Right forelimb (tissue), 1 donor: ENCODE measurements around the gene THSD4.
"Not testable (repeated sequence)": the region's sequence is repeated elsewhere in the genome, so short reads cannot be mapped to it uniquely, and the experiment has no call there.

ENCODE experiments used
- DNase-seq: peaks from one replicate; pipeline ENCODE4 v3.0.0-alpha.2; 2018

Gene THSD4

DNA sequence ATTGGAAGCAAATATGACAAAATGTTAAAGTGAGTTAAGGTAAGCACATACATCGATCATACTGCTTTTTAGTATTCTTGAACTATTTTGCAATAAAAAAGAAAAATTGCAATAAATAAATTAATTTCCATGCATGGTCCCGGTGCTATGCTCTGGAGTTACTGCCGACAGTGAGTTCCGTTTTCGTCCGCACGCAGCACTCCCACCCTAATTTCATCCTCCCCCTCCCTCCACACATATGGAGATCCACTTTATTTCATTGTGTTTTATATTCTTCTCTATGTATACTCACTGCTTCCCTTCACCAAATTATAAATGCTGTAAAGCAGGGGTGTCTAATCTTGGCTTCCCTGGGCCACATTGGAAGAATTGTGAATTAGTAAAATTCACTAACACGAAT, 247.3 kb downstream of the THSD4 start:
- no peak for DNase-seq

GRCh38 chr15:71362987-71363968, 248.0 kb downstream of the THSD4 start:
- DNase-seq: no peak

GRCh38 chr15:71364117-71364584, 248.9 kb downstream of the THSD4 start:
- DNase-seq: no peak

DNA sequence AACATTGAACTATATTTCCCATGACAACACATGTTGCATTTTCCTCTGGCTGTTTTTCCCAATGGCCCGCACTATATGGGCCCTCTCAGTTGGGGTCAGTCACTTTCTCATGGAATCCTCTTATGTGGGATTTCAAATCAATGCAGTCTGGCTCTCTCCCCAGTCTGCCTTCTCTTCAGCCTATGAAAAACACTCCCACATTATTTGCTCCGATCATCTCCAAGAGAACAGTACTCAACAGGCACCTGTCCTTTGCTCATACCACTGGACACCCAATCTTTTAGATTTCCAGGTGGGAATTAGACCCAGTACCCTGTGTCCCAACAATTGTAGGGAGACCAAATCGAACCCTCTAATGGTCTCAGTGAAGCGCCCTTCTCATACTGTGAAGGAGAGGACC, 251.3 kb downstream of the THSD4 start:
- DNase-seq: no peak

DNA sequence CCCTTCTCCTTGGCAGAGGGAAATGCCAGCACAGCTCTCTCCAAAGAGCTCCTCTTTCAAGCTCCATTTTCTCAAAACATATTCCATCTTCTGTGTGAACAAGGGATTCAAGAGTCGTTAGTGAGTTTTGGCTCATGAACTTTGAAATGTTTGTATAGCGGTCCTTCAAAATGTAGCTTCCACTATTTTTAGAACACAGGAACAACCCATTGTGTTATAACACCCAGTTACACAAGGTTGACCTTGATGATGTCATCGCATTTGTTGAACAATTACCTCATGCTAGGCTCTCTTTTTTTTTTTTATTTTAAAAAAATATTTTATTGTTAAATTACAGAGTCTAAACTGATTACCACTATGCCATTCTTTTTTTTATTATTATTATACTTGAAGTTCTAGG, 251.7 kb downstream of the THSD4 start:
- no peak for DNase-seq

DNA sequence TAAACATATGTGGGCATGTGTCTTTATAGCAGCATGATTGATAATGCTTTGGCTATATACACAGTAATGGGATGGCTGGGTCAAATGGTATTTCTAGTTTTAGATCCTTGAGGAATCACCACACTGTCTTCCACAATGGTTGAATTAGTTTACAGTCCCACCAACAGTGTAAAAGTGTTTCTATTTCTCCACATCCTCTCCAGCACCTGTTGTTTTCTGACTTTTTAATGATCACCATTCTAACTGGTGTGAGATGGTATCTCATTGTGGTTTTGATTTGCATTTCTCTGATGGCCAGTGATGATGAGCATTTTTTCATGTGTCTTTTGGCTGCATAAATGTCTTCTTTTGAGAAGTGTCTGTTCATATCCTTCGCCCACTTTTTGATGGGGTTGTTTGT, 252.5 kb downstream of the THSD4 start:
- not testable (repeated sequence) for DNase-seq

DNA sequence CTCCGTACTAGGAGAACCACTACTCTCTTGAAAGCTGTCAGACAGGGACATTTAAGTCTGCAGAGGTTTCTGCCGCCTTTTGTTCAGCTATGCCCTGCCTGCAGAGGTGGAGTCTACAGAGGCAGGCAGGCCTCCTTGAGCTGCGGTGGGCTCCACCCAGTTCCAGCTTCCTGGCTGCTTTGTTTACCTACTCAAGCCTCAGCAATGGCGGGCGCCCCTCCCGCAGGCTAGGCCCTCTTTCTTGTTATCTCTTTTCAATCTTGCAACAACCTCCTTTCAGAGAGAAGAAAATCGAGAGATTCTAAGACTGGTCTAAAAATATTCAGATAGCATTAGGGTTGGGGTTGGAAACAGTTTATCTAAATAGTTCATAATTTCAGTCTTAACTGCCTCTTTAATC, 257.5 kb downstream of the THSD4 start:
- DNase-seq: not testable (repeated sequence)

- no peak for DNase-seq
Measured at GRCh38 chr15:71373917-71374316, 258.6 kb downstream of the THSD4 start.

DNA sequence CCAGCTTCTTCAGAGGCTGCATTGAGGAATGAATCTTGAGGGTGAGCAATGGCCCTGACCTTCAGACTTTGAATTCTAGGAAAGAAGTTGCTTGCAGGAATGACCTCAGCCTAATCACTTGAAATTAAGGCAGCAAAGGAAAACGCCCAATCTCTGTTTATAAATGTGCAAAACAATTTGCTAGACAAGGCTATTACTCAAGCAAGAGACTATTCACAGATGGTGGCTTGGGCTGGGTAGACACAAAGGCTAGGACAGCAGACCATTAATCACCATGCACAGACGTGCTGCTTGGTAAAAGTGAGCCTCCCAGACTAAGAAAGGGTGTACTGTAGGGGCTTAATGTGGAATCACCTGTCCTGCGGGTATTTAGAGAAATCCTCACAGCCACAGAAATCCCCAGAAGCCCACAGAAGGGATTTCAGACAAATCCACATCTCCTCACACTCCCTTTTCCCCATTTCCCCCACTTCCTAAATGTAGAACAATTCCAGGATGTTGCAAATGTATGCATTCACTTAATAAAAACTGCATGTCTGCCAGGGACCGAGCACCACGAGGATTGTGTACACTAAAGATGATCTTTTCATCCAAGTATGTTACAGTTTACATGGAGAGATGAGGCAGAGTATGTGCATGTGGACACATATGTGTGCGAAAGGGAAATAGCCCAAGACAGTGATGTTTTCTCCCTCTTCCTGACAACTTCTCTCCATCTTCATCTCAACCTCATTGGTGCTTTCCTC, 259.5 kb downstream of the THSD4 start:
- no peak for DNase-seq

DNA sequence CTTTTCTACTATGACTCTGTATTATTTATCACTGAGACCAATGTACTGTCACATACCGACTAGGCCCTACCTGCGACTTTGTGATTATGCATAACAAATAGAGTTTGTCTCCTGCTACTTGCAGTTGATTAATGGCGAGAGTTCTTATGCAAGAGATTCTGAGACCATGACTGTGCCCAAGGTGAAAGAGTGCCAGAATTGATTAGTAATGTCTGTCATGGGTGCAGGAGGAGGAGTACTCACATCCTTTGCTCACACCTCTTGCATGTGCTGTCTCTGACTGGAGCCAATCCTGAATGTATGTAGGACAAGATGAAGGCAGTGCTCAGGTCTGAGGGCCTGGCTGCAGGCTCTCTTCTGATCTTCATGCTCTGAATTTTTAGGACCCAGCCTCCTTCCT, 260.7 kb downstream of the THSD4 start:
- DNase-seq: no peak

DNA sequence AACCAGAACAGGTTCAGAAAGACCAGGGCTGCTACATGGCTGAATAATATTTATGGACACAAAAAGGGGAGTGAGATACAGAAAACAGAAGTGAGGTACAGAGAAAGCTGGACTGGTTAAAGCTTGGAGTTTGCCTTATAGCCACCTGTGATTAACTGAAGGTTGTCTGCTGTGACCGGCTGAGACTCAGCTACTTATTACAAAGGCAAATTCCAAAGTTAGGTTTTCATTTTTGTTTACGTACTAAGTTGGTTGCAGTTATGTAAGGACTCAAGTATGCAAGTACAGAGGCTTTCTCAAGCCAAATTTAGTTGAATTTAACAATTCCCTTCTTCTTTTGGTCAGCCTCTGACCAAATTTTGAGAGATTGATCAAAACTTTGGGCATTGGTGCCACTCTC, 264.6 kb downstream of the THSD4 start:
- no peak for DNase-seq

- no peak for DNase-seq
Measured at GRCh38 chr15:71380345-71380744, 265.1 kb downstream of the THSD4 start.

DNA sequence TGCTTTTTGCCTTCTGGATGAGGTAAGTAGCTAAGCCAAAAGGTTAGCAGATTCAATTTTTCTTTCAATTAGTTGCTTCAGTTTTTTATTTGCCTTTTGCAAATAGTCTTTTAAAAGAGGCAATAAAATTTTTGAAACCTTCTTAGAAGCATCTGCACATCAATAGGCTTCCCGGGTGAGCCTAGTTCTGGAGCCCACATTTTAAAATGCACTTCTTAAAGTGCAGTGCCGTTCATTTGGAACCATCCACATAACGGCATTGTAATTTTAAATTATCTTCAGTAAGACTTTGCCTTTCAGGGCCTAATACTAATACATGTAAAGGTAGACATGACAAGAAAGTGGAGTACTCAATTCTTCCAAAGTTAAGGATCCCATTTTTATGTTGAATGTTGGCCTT, 269.2 kb downstream of the THSD4 start:
- DNase-seq: no peak

DNA sequence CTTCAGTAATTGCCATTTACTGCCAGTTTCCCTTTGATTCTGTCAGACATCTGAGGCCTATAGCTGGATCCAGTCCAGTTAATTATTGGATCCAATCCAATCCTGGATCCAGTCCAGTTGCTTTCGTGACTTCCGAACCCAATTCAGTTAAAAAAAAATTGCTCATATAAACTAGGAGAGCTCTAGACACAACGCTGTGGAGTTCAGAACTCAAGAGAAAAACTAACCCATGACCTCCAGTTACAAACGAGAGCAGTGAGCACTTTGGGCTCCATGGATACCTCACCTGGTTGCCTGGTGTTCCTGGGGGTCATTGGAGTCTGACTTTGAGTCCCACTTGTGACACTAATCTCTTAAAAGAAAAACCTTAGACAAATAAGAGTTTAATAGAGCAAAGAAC, 269.8 kb downstream of the THSD4 start:
- no peak for DNase-seq

DNA sequence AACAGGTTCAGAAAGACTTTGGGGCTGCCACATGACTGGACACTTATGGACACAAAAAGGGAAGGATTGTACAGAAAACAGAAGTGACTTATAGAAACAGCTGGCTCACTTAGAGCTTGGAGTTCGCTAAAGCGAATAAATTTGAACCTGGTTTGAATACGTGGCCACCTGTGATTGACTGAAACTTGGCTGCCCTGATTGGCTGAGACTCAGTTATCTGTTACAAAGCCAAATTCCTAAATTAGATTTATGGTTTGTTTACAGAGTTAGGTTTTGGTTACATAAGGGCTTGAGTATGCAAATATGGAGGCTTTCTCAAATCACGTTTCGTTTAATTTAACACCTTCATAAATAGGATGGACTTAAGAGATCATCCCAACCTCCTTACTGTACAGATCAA, 270.2 kb downstream of the THSD4 start:
- DNase-seq: no peak

GRCh38 chr15:71386005-71386404, 270.7 kb downstream of the THSD4 start:
- no peak for DNase-seq

- DNase-seq: no peak
Measured at GRCh38 chr15:71386448-71387236, 271.4 kb downstream of the THSD4 start.

GRCh38 chr15:71387810-71388209, 272.5 kb downstream of the THSD4 start:
- DNase-seq: no peak

GRCh38 chr15:71390096-71390495, 274.8 kb downstream of the THSD4 start:
- no peak for DNase-seq

DNA sequence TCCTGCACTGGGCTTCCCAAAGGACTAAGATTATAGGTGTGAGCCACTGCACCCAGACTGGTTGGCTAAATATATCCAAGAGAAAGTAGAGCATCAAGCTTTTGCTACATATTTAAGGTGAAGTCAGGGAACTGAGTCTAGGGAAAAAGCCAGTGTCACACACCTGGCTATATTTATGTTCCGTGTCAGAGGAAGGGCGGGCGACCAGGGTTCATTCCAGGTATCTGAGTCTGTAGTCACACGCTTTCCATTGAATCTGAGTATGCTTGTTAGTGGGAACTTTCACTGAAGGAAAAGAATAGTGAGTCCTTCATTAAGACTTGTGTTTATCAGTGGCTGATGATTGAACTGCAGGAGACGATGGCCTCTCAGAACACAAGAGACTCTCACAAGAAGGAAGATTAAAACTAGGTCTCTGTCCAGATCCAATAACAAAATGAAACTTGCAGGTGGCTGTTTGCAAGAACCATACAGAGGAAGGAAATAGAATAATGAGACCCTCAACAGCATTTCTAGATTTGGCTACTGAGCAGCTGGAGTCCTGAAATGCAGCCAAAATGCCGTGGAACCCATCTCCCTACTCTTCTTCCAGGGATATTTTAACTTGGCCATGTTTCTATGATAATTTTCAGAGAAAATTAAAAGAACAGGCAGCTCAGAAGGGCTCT, 276.3 kb downstream of the THSD4 start:
- no peak for DNase-seq

DNA sequence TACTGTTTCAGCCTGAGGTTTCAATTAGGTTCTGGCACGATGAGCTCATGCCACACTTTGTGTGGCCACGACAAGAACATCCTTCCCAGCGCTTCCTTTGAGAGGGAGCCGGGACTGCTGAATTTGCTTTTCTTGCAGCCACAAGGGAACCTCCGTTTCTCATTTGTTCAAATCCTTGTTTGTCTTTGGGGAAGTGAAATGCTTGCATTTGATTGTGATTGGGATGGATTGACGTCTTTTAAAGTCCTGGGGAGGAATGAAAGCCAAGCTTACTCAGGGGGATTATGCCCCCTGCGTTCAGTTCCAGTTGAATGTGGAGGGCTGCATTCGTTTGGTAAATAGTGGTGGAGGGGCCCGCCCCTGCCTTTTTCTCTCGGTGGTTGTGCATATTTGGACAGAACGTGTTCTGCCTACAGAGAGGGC, 277.6 kb downstream of the THSD4 start:
- no peak for DNase-seq

- DNase-seq: no peak
Measured at GRCh38 chr15:71393383-71393782, 278.1 kb downstream of the THSD4 start.
